HEK293T (cell line): Measurements from ENCODE around the gene DPH7.
"Not testable (repeated sequence)": the region's sequence is repeated elsewhere in the genome, so short reads cannot be mapped to it uniquely, and the experiment has no call there.

Source experiments
- ARNT ChIP-seq: fragments of 450-650 bp; IDR thresholded peaks from 2 replicates; pipeline ENCODE4 v1.6.1; 2017; ENCODE audit warnings: mild to moderate bottlenecking
- BHLHE40 ChIP-seq: fragments of 450-650 bp; IDR thresholded peaks from 2 replicates; pipeline ENCODE4 v1.6.1; 2016; ENCODE audit warnings: mild to moderate bottlenecking, moderate library complexity, borderline replicate concordance
- ELF4 ChIP-seq: fragments of 450-650 bp; IDR thresholded peaks from 2 replicates; pipeline ENCODE4 v1.6.1; 2017; ENCODE audit warnings: antibody characterized with exemption
- FOXA1 ChIP-seq: fragments of 450-650 bp; IDR thresholded peaks from 2 replicates; pipeline ENCODE4 v1.6.1; 2016; ENCODE audit warnings: mild to moderate bottlenecking
- L3MBTL2 ChIP-seq: fragments of 450-650 bp; conservative IDR thresholded peaks from 2 replicates; pipeline ENCODE4 v1.6.1; 2016; ENCODE audit warnings: mild to moderate bottlenecking
- SP1 ChIP-seq: fragments of 450-650 bp; IDR thresholded peaks from 2 replicates; pipeline ENCODE4 v1.6.1; 2017
- SUZ12 ChIP-seq: fragments of 450-650 bp; IDR thresholded peaks from 2 replicates; pipeline ENCODE4 v1.6.1; 2016; ENCODE audit warnings: mild to moderate bottlenecking
- TARDBP ChIP-seq: fragments of 450-650 bp; IDR thresholded peaks from 2 replicates; pipeline ENCODE4 v1.6.1; 2016

DNA sequence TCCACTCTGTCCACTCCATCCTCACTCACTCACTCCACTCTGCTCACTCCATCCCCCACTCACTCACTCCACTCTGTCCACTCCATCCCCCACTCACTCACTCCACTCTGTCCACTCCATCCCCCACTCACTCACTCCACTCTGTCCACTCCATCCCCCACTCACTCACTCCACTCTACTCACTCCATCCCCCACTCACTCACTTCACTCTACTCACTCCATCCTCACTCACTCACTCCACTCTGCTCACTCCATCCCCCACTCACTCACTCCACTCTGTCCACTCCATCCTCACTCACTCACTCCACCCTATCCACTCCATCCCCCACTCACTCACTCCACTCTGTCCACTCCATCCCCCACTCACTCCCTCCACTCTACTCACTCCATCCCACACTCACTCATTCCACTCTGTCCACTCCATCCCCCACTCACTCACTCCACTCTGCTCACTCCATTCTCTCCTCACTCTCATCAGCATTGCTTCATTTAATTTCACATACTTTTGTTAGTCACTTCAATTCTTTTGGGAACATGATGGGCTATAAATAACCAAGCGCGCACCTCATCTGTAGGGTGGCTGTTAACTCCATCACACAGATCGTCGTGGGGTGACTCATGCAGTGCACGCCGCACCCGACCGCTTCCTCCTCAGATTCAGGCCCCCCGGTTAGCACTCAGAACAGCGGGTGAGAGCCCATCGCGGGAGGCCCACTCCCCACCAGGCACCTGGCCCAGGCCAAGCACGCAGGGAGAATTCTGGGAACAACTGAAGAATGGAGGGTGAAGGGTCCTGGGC, 59.9 kb downstream of the DPH7 start:
- TF ChIP-seq ELF4, SUZ12, TARDBP, SP1, BHLHE40, ARNT, L3MBTL2, FOXA1: not testable (repeated sequence)
